Natural killer cell (primary cell): ENCODE results near the gene FAF1. TPM values are rescaled to one million over a fixed set of nuclear protein-coding genes. Genes with fewer than 3 reads are reported as not detected.

Source experiments
- ATAC-seq, 3 donors: fragments of 150-1000 bp in 2 of 3; fragments of 200-7000 bp in 1 of 3; cut with Tn5 transposase; 1 replicate in 1 of 3; 2 replicates in 2 of 3; pipeline ENCODE4 v1.10.0; 2021; ENCODE audit warnings: mild to moderate bottlenecking in 2 of 3, moderate library complexity in 2 of 3
- DNase-seq, 2 donors: peaks; one replicate each; pipeline versions ENCODE4 v3.0.0 to v3.0.0-alpha.2; 2013 to 2021; ENCODE audit warnings: mixed read lengths in 1 of 2
- H3K27ac ChIP-seq: one replicate; pipeline ENCODE4 v1.5.1; 2013; ENCODE audit warnings: mild to moderate bottlenecking, low read length
- H3K27me3 ChIP-seq: one replicate; pipeline ENCODE4 v1.6.1; 2013; ENCODE audit warnings: low read length; ENCODE audit not compliant: control insufficient read depth, insufficient read depth
- H3K36me3 ChIP-seq: one replicate; pipeline ENCODE4 v1.6.1; 2013; ENCODE audit warnings: low read length; ENCODE audit not compliant: control insufficient read depth, insufficient read depth
- H3K4me1 ChIP-seq: one replicate; pipeline ENCODE4 v1.6.1; 2013; ENCODE audit warnings: low read length; ENCODE audit not compliant: control insufficient read depth, insufficient read depth
- H3K4me3 ChIP-seq: one replicate; pipeline ENCODE4 v1.5.1; 2013; ENCODE audit warnings: low read length
- H3K9me3 ChIP-seq: one replicate; pipeline ENCODE4 v1.6.1; 2013; ENCODE audit warnings: low read length; ENCODE audit not compliant: control insufficient read depth, insufficient read depth
- H3K27ac Mint-ChIP-seq, 2 donors: one replicate each; pipeline ENCODE4 v1.8.0; 2022; ENCODE audit warnings: mild to moderate bottlenecking in 2 of 2, mixed read lengths in 2 of 2, moderate library complexity in 1 of 2
- H3K27me3 Mint-ChIP-seq, 2 donors: one replicate each; pipeline ENCODE4 v1.8.0; 2022; ENCODE audit warnings: low read depth in 2 of 2, mixed read lengths in 2 of 2
- H3K36me3 Mint-ChIP-seq: one replicate; pipeline ENCODE4 v1.8.0; 2022; ENCODE audit warnings: mixed read lengths
- H3K4me1 Mint-ChIP-seq, 2 donors: one replicate each; pipeline ENCODE4 v1.8.0; 2022; ENCODE audit warnings: mixed read lengths in 2 of 2
- H3K4me3 Mint-ChIP-seq: one replicate; pipeline ENCODE4 v1.8.0; 2022; ENCODE audit warnings: mild to moderate bottlenecking, moderate library complexity, mixed read lengths
- H3K9me3 Mint-ChIP-seq, 2 donors: one replicate each; pipeline ENCODE4 v1.8.0; 2022; ENCODE audit warnings: mixed read lengths in 2 of 2
- WGBS: methylation state at CpG from one replicate; pipeline ENCODE4 v1.1.7; 2013; ENCODE audit warnings: missing lambda C conversion rate; ENCODE audit not compliant: insufficient coverage; 5-methylcytosine and 5-hydroxymethylcytosine counted together
- intact Hi-C: fragments of 100-400 bp; cut with micrococcal nuclease; formaldehyde crosslinking; loops from one replicate; pipeline ENCODE4 v1.14.2; 2022
- total RNA-seq, 4 donors: library from RNA; stranded (reverse); fragments of 120-200 nt in 1 of 4; gene quantifications; one replicate each; pipeline versions ENCODE4 v1.2.3 to v1.2.4, GENCODE V29; 2013 to 2022
- TF ChIP-seq, protein P1 (sequence below): fragments of 200-600 bp; IDR thresholded peaks from one replicate; pipeline ENCODE4 v1.8.0; 2022; ENCODE audit warnings: antibody characterized with exemption

The FAF1 gene
- total RNA-seq, 3 donors from 2014 or later (not counting 1 experiment from before 2014, with no cell fraction given): 56.8 to 59.7 (median 57.2) TPM

GRCh38 chr1:50793521-50793920 is 166.5 kb downstream of the FAF1 start:
- Histone ChIP-seq H3K36me3 (no peaks in the 10 kb centered on the region), H3K27ac (no peak overlapping the region), H3K4me3 (no peak overlapping the region), H3K27me3 (no peaks in the 10 kb centered on the region), H3K9me3 (no peaks in the 10 kb centered on the region), H3K4me1 (no peaks in the 10 kb centered on the region)
- no peaks in the 10 kb centered on the region for H3K9me3 Mint-ChIP-seq
- H3K4me1 Mint-ChIP-seq: peaks cover 13 to 39% of the 10 kb centered on the region in 2 donors
- no peaks in the 10 kb centered on the region for H3K27me3 Mint-ChIP-seq
- TF ChIP-seq, protein P1, sequence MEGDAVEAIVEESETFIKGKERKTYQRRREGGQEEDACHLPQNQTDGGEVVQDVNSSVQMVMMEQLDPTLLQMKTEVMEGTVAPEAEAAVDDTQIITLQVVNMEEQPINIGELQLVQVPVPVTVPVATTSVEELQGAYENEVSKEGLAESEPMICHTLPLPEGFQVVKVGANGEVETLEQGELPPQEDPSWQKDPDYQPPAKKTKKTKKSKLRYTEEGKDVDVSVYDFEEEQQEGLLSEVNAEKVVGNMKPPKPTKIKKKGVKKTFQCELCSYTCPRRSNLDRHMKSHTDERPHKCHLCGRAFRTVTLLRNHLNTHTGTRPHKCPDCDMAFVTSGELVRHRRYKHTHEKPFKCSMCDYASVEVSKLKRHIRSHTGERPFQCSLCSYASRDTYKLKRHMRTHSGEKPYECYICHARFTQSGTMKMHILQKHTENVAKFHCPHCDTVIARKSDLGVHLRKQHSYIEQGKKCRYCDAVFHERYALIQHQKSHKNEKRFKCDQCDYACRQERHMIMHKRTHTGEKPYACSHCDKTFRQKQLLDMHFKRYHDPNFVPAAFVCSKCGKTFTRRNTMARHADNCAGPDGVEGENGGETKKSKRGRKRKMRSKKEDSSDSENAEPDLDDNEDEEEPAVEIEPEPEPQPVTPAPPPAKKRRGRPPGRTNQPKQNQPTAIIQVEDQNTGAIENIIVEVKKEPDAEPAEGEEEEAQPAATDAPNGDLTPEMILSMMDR: no peak
- intact Hi-C loops: no loop called here
- ATAC-seq: no peak
- no peak overlapping the region for H3K4me3 Mint-ChIP-seq
- no peaks in the 10 kb centered on the region for H3K36me3 Mint-ChIP-seq
- no peak for DNase-seq
- WGBS: 100% methylated on average over 5 of the region's 6 CpGs
- H3K27ac Mint-ChIP-seq: no peak overlapping the region

- Histone ChIP-seq H3K27me3 (no peaks in the 10 kb centered on the region), H3K9me3 (no peaks in the 10 kb centered on the region), H3K4me3 (no peak overlapping the region), H3K36me3 (peaks cover 7% of the 10 kb centered on the region), H3K27ac (no peak overlapping the region), H3K4me1 (no peaks in the 10 kb centered on the region)
- Mint-ChIP-seq H3K4me3 (no peak overlapping the region), H3K9me3 (no peaks in the 10 kb centered on the region), H3K4me1 (peaks cover 14 to 17% of the 10 kb centered on the region in 2 donors), H3K27me3 (no peaks in the 10 kb centered on the region), H3K27ac (no peak overlapping the region), H3K36me3 (no peaks in the 10 kb centered on the region)
- ATAC-seq: no peak
- TF ChIP-seq, protein P1: no peak
- no peak for DNase-seq
- intact Hi-C loops: no loop called here
- WGBS: 85% methylated on average over 3 of the region's 3 CpGs
These were observed 172.8 kb downstream of the FAF1 start for GRCh38 chr1:50787266-50787665.

DNA sequence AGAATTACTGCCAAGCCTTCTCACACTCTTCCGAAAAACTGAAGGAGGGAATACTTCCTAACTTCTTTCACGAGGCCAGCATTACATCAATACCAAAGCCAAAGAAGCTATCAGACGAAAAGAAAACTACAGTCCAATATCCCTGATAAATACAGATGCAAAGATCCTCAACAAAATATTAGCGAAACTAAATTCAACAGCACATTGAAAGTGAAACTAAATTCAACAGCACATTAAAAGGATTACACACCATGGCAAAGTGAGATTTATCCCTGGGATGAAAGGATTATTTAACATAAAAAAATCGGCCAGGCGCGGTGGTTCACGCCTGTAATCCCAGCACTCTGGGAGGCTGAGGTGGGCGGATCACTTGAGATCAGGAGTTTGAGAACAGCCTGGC is 176.8 kb downstream of the FAF1 start:
- intact Hi-C loops: no loop called here
- H3K9me3 ChIP-seq: no peaks in the 10 kb centered on the region
- no peak for ATAC-seq
- no peaks in the 10 kb centered on the region for H3K9me3 Mint-ChIP-seq
- H3K4me1 ChIP-seq: no peaks in the 10 kb centered on the region
- peak overlapping the region in 1 of 2 donors; percentile 33 for H3K27ac Mint-ChIP-seq
- no peak overlapping the region for H3K4me3 Mint-ChIP-seq
- peaks cover 7% of the 10 kb centered on the region for H3K36me3 ChIP-seq
- H3K36me3 Mint-ChIP-seq: no peaks in the 10 kb centered on the region
- WGBS: 98% methylated on average over 9 of the region's 9 CpGs
- peaks cover 5 to 28% of the 10 kb centered on the region in 2 donors for H3K4me1 Mint-ChIP-seq
- H3K27me3 ChIP-seq: no peaks in the 10 kb centered on the region
- no peaks in the 10 kb centered on the region for H3K27me3 Mint-ChIP-seq
- no peak overlapping the region for H3K4me3 ChIP-seq
- no peak for DNase-seq
- H3K27ac ChIP-seq: no peak overlapping the region
- TF ChIP-seq, protein P1: no peak

- ATAC-seq (no peak), DNase-seq (no peak)
- 97% methylated on average over 4 of the region's 4 CpGs for WGBS
- Mint-ChIP-seq H3K27ac (no peak overlapping the region), H3K36me3 (no peaks in the 10 kb centered on the region), H3K27me3 (no peaks in the 10 kb centered on the region), H3K4me1 (peaks cover 5 to 28% of the 10 kb centered on the region in 2 donors), H3K4me3 (no peak overlapping the region), H3K9me3 (no peaks in the 10 kb centered on the region)
- peaks cover 2% of the 10 kb centered on the region for H3K36me3 ChIP-seq
- H3K9me3 ChIP-seq: no peaks in the 10 kb centered on the region
- TF ChIP-seq, protein P1: no peak
- intact Hi-C loops: no loop called here
- no peaks in the 10 kb centered on the region for H3K27me3 ChIP-seq
- H3K27ac ChIP-seq: no peak overlapping the region
- H3K4me3 ChIP-seq: no peak overlapping the region
- H3K4me1 ChIP-seq: no peaks in the 10 kb centered on the region
These were observed 179.3 kb downstream of the FAF1 start for GRCh38 chr1:50780797-50781196.
